Sigmoid colon (tissue), 4 donors: ENCODE measurements around the gene NLRP9.

Experiments
- EP300 ChIP-seq, 4 donors: sonication (generic); formaldehyde crosslinking; IDR thresholded peaks; one replicate each; pipeline ENCODE4 v1.6.1; 2017; ENCODE audit warnings: antibody characterized with exemption in 4 of 4
- POLR2A ChIP-seq, 2 donors: fragments of 450-650 bp; IDR thresholded peaks; one replicate each; pipeline ENCODE4 v1.6.1; 2016; ENCODE audit warnings: antibody characterized with exemption in 2 of 2, mild to moderate bottlenecking in 2 of 2, moderate library complexity in 2 of 2
- POLR2AphosphoS5 ChIP-seq, 4 donors: sonication (generic); formaldehyde crosslinking; IDR thresholded peaks; one replicate each; pipeline ENCODE4 v1.6.1; 2017; ENCODE audit warnings: antibody characterized with exemption in 4 of 4
- TF ChIP-seq, protein P1 (sequence below), 4 experiments: fragments of 450-650 bp in 3 of 4; fragments of 200-600 bp in 1 of 4; IDR thresholded peaks; one replicate each; pipeline ENCODE4 v1.5.1; 2016 to 2019; ENCODE audit warnings: antibody characterized with exemption in 4 of 4, mild to moderate bottlenecking in 3 of 4, moderate library complexity in 2 of 4

DNA sequence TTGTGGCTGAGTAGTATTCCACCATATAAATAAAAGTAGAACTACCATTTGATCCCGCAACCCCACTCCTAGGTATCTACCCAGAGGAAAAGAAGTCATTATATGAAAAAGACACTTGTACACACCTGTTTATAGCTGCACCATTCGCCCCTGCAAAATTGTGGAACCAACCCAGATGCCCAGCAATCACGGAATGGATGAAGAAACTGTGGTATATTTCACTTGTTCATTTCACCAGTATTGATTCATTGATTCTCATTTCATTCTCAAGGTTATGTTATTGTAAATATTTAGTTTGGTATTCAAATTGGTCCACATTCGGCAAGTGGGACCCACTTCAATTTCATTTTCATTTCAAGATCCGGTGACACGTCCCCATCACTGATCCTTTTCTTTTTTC lies 12.5 kb upstream of the NLRP9 start:
- TF ChIP-seq POLR2AphosphoS5 (IDR thresholded peaks at IDR 0.05) (no peak), POLR2A (IDR thresholded peaks at IDR 0.05) (no peak), EP300 (IDR thresholded peaks at IDR 0.05) (no peak)
- TF ChIP-seq, protein P1, sequence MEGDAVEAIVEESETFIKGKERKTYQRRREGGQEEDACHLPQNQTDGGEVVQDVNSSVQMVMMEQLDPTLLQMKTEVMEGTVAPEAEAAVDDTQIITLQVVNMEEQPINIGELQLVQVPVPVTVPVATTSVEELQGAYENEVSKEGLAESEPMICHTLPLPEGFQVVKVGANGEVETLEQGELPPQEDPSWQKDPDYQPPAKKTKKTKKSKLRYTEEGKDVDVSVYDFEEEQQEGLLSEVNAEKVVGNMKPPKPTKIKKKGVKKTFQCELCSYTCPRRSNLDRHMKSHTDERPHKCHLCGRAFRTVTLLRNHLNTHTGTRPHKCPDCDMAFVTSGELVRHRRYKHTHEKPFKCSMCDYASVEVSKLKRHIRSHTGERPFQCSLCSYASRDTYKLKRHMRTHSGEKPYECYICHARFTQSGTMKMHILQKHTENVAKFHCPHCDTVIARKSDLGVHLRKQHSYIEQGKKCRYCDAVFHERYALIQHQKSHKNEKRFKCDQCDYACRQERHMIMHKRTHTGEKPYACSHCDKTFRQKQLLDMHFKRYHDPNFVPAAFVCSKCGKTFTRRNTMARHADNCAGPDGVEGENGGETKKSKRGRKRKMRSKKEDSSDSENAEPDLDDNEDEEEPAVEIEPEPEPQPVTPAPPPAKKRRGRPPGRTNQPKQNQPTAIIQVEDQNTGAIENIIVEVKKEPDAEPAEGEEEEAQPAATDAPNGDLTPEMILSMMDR (IDR thresholded peaks at IDR 0.05) = no peak
